IPS-15b (cell line): ENCODE data around the gene CXCL5.

ENCODE experiments used
- H3K27me3 ChIP-seq: one replicate; pipeline ENCODE4 v1.6.1; 2013; ENCODE audit warnings: low read length; ENCODE audit not compliant: control insufficient read depth, insufficient read depth
- H3K36me3 ChIP-seq: one replicate; pipeline ENCODE4 v1.6.1; 2013; ENCODE audit warnings: low read length; ENCODE audit not compliant: control insufficient read depth, insufficient read depth
- H3K4me1 ChIP-seq: one replicate; pipeline ENCODE4 v1.6.1; 2013; ENCODE audit warnings: mild to moderate bottlenecking, low read length; ENCODE audit not compliant: control insufficient read depth, insufficient read depth
- H3K4me3 ChIP-seq: one replicate; pipeline ENCODE4 v1.5.1; 2013; ENCODE audit warnings: low read depth, low read length
- H3K9ac ChIP-seq: one replicate; pipeline ENCODE4 v1.6.1; 2013; ENCODE audit warnings: low read depth, mild to moderate bottlenecking, low read length
- H3K9me3 ChIP-seq: one replicate; pipeline ENCODE4 v1.6.1; 2013; ENCODE audit warnings: mild to moderate bottlenecking, low read length; ENCODE audit not compliant: control insufficient read depth, insufficient read depth

CXCL5 gene

DNA sequence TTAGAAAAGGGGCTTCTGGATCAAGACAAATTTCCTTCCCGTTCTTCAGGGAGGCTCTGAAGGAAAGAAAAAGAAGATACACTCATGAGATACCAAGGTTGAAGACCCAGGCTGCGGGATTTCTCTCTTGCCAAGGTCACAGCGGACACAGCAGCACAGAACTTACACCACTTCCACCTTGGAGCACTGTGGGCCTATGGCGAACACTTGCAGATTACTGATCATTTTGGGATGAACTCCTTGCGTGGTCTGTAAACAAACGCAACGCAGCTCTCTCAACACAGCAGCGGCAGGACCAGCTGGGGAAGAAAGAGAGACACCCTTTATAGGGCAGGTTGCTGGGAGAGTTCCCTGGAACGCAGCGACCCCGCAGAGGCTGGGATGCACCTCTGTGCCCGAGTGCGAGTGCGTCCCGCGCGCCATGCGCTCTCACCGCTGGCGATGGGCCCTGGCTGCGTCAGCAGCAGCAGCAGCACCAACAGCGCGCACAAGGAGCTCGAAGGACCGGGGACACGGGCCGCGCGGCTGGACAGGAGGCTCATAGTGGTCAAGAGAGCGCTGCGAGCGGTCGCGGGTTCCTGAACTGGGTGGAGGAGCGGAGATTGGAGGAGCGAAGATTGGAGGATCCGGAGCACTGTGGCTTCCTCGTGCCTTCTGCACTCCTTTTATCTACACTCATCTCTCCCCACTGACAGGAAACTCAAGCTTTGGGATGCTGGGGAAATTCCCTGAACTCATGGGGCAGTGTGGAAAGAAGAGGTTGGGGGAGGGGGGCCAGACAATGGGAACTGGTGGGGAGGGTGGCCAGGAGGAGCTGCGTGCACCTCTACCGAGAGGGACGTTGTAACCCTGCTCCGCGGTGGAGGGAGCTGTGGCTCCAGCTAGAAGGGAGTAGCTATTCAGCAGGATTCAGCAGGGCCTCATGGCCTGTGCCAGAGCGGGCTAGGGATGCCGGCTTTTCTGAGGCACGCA, at the start of gene CXCL5:
Gene CXCL5, minus strand, starts transcription at position 638 of the 972 bp plus-strand sequence. Its CDS starts 96 bp downstream, at position 542.
- Histone ChIP-seq H3K9ac (peak within 1 kb of the TSS; percentile 90), H3K9me3 (no peaks in the 10 kb centered on the region), H3K4me3 (peak within 1 kb of the TSS; percentile 82), H3K27me3 (peaks cover 14% of the 10 kb centered on the region), H3K36me3 (no peaks in the 10 kb centered on the region), H3K4me1 (peaks cover 14% of the 10 kb centered on the region)

DNA sequence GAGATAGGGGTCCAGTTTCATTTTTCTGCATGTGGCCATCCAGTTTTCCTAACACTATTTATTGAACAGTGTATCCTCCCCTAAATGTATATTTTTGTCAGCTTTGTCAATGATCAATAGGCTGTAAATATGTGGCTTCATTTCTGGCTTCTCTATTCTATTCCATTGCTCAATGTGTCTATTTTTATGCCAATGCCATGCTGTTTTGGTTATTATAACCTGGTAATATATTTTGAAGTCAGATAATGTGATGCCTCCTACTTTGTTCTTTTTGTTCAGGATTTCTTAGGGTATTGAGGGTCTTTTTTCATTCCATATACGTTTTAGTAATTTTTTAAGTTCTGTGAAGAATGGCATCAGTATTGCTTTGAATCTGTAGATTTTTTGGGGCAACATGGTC, 48.7 kb upstream of the CXCL5 start:
- no peak overlapping the region for H3K9ac ChIP-seq
- H3K9me3 ChIP-seq: no peaks in the 10 kb centered on the region
- no peaks in the 10 kb centered on the region for H3K27me3 ChIP-seq
- no peaks in the 10 kb centered on the region for H3K36me3 ChIP-seq
- no peaks in the 10 kb centered on the region for H3K4me1 ChIP-seq
- no peak overlapping the region for H3K4me3 ChIP-seq

DNA sequence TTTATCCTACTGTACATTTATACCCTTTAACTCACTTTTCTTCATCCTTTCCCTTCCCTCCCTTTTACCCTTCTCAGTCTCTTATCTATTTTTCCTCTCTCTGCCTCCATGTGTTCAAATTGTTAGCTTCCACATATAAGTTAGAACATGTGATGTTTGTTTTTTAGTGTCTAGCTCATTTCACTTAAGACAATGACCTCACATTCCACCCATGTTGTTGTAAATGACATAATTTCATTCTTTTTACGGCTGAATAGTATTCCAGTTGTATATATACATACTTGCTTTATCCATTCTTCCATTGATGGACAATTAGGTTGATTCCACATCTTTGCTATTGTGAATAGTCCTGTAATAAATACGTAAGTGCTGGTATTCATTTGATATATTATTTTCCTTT, 47.3 kb upstream of the CXCL5 start:
- H3K27me3 ChIP-seq: no peaks in the 10 kb centered on the region
- H3K9ac ChIP-seq: no peak overlapping the region
- no peaks in the 10 kb centered on the region for H3K9me3 ChIP-seq
- H3K4me3 ChIP-seq: no peak overlapping the region
- no peaks in the 10 kb centered on the region for H3K36me3 ChIP-seq
- no peaks in the 10 kb centered on the region for H3K4me1 ChIP-seq

DNA sequence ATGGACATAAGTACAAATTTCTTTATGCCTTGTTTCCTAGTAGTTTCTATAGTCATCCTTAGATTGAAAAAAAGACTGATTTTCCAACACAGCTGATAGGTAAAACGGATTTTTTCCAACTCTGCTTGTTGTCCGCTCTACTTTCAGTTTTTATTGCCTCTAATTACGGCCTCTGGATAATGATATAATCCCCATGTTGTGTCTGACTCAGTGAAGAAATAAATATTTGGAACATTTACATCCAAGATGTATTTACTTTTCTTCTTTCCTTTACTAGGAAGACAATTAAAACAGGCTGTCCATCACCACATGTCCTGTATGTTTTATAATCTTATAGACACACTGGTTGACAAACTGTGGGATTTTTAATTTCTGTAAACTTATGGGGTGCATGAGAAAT, 46.8 kb upstream of the CXCL5 start:
- no peak overlapping the region for H3K9ac ChIP-seq
- no peaks in the 10 kb centered on the region for H3K36me3 ChIP-seq

DNA sequence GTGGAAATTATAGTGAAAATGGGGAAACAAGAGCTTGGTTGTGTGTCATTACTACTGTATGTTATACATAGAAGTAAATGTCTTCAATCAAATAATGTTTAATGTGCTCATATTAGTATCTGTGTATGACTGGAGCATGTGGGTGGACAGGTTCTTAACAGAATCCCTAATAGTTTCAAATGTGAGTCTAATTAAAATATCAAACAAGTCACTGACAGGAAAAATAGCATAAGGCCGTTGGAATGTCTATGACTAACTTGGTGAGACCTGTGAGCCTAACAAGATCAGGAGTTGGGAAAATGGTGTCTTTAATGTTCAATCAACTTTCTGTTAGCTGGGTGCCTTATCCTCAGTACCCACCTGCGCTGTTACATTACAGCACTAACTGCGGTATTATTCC, 46.2 kb upstream of the CXCL5 start:
- H3K27me3 ChIP-seq: peaks cover 4% of the 10 kb centered on the region
- H3K4me3 ChIP-seq: no peak overlapping the region
- no peaks in the 10 kb centered on the region for H3K9me3 ChIP-seq
- H3K9ac ChIP-seq: no peak overlapping the region
- H3K36me3 ChIP-seq: no peaks in the 10 kb centered on the region
- no peaks in the 10 kb centered on the region for H3K4me1 ChIP-seq

More for the DNA sequence above, 46.8 kb upstream of the CXCL5 start:
- Histone ChIP-seq H3K9me3 (no peaks in the 10 kb centered on the region), H3K4me1 (no peaks in the 10 kb centered on the region), H3K27me3 (no peaks in the 10 kb centered on the region), H3K4me3 (no peak overlapping the region)

DNA sequence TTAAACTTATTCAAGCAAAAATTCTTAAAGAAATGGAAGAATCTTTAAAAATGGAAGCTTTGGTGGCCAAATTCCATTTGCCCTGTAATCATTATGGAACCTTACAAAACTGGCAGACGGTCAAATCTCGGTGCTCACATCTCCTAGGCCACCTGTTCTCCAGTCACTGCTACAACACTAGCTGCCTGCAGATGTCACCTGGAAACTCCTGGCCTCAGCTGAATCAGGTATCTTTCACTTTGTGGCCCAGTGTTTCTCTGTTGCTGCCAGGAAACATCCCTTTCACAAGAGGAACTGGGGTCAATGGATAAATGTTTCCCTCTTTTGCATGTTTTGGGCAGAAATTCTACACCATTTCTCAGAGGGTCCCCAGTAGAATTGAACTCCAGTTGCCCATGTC, 44.2 kb upstream of the CXCL5 start:
- no peak overlapping the region for H3K9ac ChIP-seq
- no peaks in the 10 kb centered on the region for H3K4me1 ChIP-seq
- no peaks in the 10 kb centered on the region for H3K9me3 ChIP-seq
- H3K27me3 ChIP-seq: peaks cover 10% of the 10 kb centered on the region
- no peak overlapping the region for H3K4me3 ChIP-seq
- H3K36me3 ChIP-seq: no peaks in the 10 kb centered on the region

DNA sequence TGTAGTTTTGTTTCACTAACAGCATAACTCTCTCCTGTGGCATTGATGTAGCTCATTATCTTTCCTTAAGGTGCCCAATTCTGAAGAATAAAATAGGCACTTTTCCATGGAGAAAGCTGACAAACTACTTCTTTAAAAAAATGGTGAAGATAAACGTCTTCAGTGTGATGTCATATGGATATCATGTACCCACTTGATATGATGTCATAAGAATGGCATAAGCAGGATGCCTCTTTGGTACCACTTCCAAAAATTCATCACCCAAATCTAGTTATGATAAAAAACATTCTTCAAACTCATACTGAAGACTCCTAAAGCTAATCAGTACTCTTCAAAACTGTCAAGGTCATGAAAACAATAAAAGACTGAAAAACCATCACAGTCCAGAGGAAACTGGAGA, 42.9 kb upstream of the CXCL5 start:
- H3K4me1 ChIP-seq: no peaks in the 10 kb centered on the region
- no peak overlapping the region for H3K9ac ChIP-seq
- H3K9me3 ChIP-seq: no peaks in the 10 kb centered on the region
- peaks cover 10% of the 10 kb centered on the region for H3K27me3 ChIP-seq
- no peak overlapping the region for H3K4me3 ChIP-seq
- no peaks in the 10 kb centered on the region for H3K36me3 ChIP-seq

DNA sequence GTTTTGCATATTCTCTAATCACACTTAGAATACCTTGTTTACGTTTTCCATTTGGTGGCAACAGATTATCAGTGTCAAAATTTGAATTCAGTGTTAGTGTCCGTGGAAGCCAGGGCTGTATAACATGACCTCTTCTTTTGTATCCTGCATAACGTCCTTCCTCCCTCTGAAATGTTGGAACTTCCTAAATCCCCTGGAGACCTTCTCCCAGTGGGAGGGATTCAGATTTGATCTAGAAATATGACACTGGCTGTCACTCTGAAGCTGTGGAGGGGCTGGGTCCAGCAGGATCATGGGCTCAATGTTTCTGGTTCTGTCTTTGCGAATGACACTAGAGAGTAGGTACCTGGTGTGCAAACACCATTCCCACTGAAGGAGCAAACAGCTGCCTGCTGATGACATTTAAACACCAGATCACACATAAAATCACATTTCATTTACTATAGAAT, 40.9 kb upstream of the CXCL5 start:
- peaks cover 10% of the 10 kb centered on the region for H3K27me3 ChIP-seq
- no peaks in the 10 kb centered on the region for H3K4me1 ChIP-seq
- H3K9ac ChIP-seq: no peak overlapping the region
- H3K36me3 ChIP-seq: no peaks in the 10 kb centered on the region
- peak overlapping the region; percentile 78 for H3K4me3 ChIP-seq
- H3K9me3 ChIP-seq: no peaks in the 10 kb centered on the region

DNA sequence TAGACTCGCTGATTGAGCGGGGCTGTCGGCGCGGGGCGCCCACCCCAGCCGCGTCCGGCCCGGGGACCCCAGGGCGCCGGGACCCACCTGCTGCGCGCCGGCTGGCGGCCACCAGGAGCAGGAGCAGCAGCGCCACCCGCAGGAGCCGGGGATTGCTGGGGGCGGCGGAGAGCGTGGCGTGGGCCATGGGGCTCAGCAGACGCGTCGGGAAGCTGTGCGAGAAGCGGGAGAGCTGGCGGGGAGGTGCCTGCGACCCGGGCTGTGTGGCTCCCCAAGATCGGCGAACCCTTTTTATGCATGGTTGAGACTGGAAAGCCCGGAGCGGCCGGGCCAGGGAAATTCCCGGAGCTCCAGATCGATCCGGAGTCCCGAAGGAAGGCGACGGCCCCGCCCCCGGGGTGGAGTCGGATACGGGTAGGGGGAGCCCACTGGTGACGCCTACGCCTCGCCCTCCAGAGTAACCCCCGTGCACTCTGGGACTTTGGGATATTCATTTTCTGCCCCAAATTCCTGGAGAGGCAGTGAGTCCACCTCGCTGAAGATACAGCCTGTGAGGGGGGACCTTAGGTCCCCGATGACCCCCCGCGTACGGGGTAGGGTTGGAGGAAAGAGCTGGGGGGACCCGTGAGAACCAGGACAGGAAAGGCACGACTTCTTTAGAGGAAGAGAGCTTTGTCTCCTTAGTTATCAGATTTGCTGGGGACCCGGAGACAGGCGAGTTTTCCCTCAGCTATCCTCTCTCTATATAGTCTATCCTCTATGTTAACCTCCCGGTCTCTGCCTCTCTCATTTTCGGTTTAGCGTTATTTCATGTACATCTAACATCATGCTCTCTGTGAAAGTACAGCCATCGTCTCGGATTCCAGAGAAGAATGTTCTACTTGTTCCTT, 40.2 kb upstream of the CXCL5 start, which contains the start of gene CXCL3:
Gene CXCL3, minus strand, starts transcription at position 265 of the 890 bp plus-strand sequence. Its CDS starts 78 bp downstream, at position 187.
- H3K4me3 ChIP-seq: peak within 1 kb of the TSS; percentile 78
- no peaks in the 10 kb centered on the region for H3K36me3 ChIP-seq
- H3K27me3 ChIP-seq: peaks cover 10% of the 10 kb centered on the region
- H3K4me1 ChIP-seq: no peaks in the 10 kb centered on the region
- H3K9ac ChIP-seq: peak within 1 kb of the TSS; percentile 26
- no peaks in the 10 kb centered on the region for H3K9me3 ChIP-seq

DNA sequence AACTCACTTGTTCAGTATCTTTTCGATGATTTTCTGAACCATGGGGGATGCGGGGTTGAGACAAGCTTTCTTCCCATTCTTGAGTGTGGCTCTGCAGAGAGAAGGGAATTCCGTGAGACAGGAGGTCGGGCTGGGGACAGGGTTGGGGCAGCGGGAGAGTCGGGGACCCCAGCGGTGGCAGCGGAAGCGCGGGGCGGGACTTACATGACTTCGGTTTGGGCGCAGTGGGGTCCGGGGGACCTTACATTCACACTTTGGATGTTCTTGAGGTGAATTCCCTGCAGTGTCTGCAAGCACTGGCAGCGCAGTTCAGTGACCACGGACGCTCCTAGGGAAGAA, 39.6 kb upstream of the CXCL5 start:
- Histone ChIP-seq H3K36me3 (no peaks in the 10 kb centered on the region), H3K4me3 (peak overlapping the region; percentile 78), H3K27me3 (peaks cover 10% of the 10 kb centered on the region), H3K4me1 (no peaks in the 10 kb centered on the region), H3K9ac (peak overlapping the region; percentile 26), H3K9me3 (no peaks in the 10 kb centered on the region)

DNA sequence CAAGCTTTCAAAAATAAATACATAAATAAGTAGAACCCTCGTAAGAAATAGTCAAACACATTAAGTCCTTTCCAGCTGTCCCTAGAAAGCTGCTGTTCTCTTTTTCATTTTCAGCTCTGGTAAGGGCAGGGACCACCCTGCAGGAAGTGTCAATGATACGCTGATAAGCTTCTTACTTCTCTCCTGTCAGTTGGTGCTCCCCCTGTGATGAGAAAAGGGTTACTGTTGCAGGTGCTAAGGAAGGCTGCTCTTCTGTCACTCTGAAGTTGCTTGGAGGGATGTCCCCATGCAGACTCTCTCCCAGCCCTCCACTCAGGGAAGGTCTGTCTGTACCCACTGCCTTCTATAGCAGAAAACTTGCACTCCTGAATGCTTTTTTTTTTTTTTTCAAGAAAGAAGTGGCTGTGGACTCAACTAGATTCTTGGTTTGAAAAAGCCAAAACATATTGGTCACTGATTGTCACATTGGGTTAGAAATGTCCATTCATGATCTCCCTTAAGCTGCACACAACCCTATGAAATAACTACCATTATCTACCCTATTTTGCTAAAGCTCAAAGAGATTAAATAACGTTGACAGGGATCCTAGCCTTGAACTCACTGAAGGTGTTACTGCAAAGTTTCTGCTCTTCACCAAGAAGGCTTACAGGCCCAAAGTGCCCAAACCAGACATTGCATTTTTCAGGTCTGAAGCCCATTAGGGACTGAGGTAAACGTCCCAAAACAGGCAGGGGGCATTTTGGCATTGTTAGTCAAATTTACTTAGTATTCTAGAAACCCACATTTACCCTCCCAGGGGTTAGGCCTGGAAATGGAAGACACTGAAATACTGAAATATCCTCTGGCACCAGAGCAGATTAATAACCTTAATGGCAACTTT, 38.8 kb upstream of the CXCL5 start:
- peak overlapping the region; percentile 78 for H3K4me3 ChIP-seq
- H3K36me3 ChIP-seq: no peaks in the 10 kb centered on the region
- no peaks in the 10 kb centered on the region for H3K4me1 ChIP-seq
- H3K27me3 ChIP-seq: peaks cover 10% of the 10 kb centered on the region
- no peaks in the 10 kb centered on the region for H3K9me3 ChIP-seq
- no peak overlapping the region for H3K9ac ChIP-seq
